Measurements from ENCODE around the gene FYB1. TPM values are rescaled to one million over a fixed set of nuclear protein-coding genes. Genes with fewer than 3 reads are reported as not detected.

The FYB1 gene
- total RNA-seq, 1 experiment from 2014 or later = not detected

GRCh38 chr5:39186722-39187539 lies 32.4 kb downstream of the FYB1 start:
- no peak overlapping the region for H3K14ac ChIP-seq (ENCODE audit: insufficient read depth, low read length)
- no peak overlapping the region for H3K27ac Mint-ChIP-seq
- no peaks in the 10 kb centered on the region; a peak in 1 of 5 replicates for H3K9me3 Mint-ChIP-seq
- H3K4ac ChIP-seq (ENCODE audit: low read depth, low read length) = no peak overlapping the region
- H3K23me2 ChIP-seq (ENCODE audit: insufficient read length, low read depth, low read length, poor library complexity, severe bottlenecking) = no peaks in the 10 kb centered on the region
- H2BK5ac ChIP-seq (ENCODE audit: insufficient read length, low read length) = no peak overlapping the region
- H3K27ac ChIP-seq (ENCODE audit: insufficient read length, low read depth, low read length) = no peak overlapping the region
- no peak overlapping the region for H2AFZ ChIP-seq (ENCODE audit: low read length)
- no peak overlapping the region for H2BK20ac ChIP-seq (ENCODE audit: low read depth, low read length, poor library complexity, severe bottlenecking)
- no peak overlapping the region for H2BK120ac ChIP-seq (ENCODE audit: low read depth, low read length, poor library complexity, severe bottlenecking)
- H2BK12ac ChIP-seq (ENCODE audit: insufficient read length, low read depth, low read length) = no peak overlapping the region
- H3K9me3 ChIP-seq (ENCODE audit: control insufficient read depth, low read depth, low read length) = no peaks in the 10 kb centered on the region
- H4K8ac ChIP-seq (replicated peaks; ENCODE audit: insufficient read length, low read depth, low read length) = no peak overlapping the region
- no peak overlapping the region for H4K5ac ChIP-seq (ENCODE audit: insufficient read length, low read depth, low read length)
- no peaks in the 10 kb centered on the region for H3K4me1 Mint-ChIP-seq
- H2BK15ac ChIP-seq (ENCODE audit: low read depth, low read length) = no peak overlapping the region
- no peak for DNase-seq
- no peak overlapping the region for H2AK5ac ChIP-seq (ENCODE audit: insufficient read length, low read length)
- H3K56ac ChIP-seq (ENCODE audit: insufficient read length, low read depth, low read length) = no peak overlapping the region
- H4K20me1 ChIP-seq (ENCODE audit: control insufficient read depth, insufficient read depth, insufficient read length) = no peaks in the 10 kb centered on the region
- H3K36me3 Mint-ChIP-seq (ENCODE audit: insufficient read depth in 1 of 3, low read depth in 3 of 3) = no peaks in the 10 kb centered on the region
- no peak overlapping the region for H3T11ph ChIP-seq (ENCODE audit: low read length)
- no peaks in the 10 kb centered on the region for H3K27me3 Mint-ChIP-seq (ENCODE audit: low read depth)
- no peak overlapping the region for H3K4me2 ChIP-seq (ENCODE audit: insufficient read depth, insufficient read length, low read length)
- H4K91ac ChIP-seq (ENCODE audit: insufficient read length, low read depth, low read length) = no peak overlapping the region
- no peak overlapping the region for H3K23ac ChIP-seq (ENCODE audit: insufficient read length, low read depth, low read length)
- TF ChIP-seq, protein P1, sequence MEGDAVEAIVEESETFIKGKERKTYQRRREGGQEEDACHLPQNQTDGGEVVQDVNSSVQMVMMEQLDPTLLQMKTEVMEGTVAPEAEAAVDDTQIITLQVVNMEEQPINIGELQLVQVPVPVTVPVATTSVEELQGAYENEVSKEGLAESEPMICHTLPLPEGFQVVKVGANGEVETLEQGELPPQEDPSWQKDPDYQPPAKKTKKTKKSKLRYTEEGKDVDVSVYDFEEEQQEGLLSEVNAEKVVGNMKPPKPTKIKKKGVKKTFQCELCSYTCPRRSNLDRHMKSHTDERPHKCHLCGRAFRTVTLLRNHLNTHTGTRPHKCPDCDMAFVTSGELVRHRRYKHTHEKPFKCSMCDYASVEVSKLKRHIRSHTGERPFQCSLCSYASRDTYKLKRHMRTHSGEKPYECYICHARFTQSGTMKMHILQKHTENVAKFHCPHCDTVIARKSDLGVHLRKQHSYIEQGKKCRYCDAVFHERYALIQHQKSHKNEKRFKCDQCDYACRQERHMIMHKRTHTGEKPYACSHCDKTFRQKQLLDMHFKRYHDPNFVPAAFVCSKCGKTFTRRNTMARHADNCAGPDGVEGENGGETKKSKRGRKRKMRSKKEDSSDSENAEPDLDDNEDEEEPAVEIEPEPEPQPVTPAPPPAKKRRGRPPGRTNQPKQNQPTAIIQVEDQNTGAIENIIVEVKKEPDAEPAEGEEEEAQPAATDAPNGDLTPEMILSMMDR (conservative IDR thresholded peaks at IDR 0.05) = no peak
- H3K27me3 ChIP-seq (ENCODE audit: insufficient read depth, low read length) = no peaks in the 10 kb centered on the region
- no peaks in the 10 kb centered on the region for H3K79me1 ChIP-seq (ENCODE audit: insufficient read depth, low read depth, low read length, poor library complexity, severe bottlenecking)
- no peak overlapping the region for H3K9ac ChIP-seq (ENCODE audit: extremely low read depth, insufficient read length, low read length)
- no peaks in the 10 kb centered on the region for H3K79me2 ChIP-seq (ENCODE audit: insufficient read depth, low read length)
- H3K4me1 ChIP-seq (ENCODE audit: insufficient read depth, low read length) = no peaks in the 10 kb centered on the region
- no peak overlapping the region for H3K18ac ChIP-seq (ENCODE audit: insufficient read length, low read depth, low read length)
- WGBS (ENCODE audit: extremely low coverage, insufficient read length, low lambda C conversion rate) = no CpG with 5 or more reads among the region's 7 CpGs
- no peak overlapping the region for H3K4me3 Mint-ChIP-seq

Measured in H9 (cell line).